Peyer's patch (tissue), 4 donors: ENCODE data around the gene SPRR3.

Experiments used
- POLR2A ChIP-seq, 2 donors: fragments of 450-650 bp; IDR thresholded peaks; one replicate each; pipeline ENCODE4 v1.5.1; 2017; ENCODE audit warnings: antibody characterized with exemption in 2 of 2, mild to moderate bottlenecking in 2 of 2, moderate library complexity in 2 of 2
- TF ChIP-seq, protein P1 (sequence below), 6 experiments: fragments of 450-650 bp in 4 of 6; fragments of 200-600 bp in 2 of 6; sonication (generic) in 1 of 6; IDR thresholded peaks; one replicate each; pipeline ENCODE4 v1.5.1; 2017 to 2019; ENCODE audit warnings: antibody characterized with exemption in 6 of 6, mild to moderate bottlenecking in 3 of 6, moderate library complexity in 1 of 6

DNA sequence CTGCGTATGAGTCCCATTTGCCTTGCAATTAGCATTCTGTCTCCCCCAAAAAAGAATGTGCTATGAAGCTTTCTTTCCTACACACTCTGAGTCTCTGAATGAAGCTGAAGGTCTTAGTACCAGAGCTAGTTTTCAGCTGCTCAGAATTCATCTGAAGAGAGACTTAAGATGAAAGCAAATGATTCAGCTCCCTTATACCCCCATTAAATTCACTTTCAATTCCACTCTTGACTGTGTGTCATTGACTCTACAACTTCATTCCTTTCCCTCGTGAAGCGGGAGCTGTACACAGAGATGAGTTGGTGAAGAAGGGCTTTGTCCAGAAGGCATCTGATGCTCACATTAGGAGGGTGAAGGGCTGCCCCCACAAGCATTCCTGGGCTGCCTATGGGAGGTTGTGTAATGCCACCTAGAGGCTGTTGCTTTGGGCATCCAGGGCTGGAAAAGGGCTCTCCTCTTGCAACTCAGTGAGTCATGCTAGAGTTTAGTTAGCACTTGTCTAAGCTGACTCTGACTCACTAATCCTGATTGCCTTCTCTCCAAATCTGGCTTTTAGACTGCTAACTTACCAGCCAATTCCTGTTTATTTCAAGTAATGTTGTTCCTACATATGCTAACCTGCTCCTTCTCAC is 31.2 kb downstream of the SPRR3 start:
- TF ChIP-seq, protein P1, sequence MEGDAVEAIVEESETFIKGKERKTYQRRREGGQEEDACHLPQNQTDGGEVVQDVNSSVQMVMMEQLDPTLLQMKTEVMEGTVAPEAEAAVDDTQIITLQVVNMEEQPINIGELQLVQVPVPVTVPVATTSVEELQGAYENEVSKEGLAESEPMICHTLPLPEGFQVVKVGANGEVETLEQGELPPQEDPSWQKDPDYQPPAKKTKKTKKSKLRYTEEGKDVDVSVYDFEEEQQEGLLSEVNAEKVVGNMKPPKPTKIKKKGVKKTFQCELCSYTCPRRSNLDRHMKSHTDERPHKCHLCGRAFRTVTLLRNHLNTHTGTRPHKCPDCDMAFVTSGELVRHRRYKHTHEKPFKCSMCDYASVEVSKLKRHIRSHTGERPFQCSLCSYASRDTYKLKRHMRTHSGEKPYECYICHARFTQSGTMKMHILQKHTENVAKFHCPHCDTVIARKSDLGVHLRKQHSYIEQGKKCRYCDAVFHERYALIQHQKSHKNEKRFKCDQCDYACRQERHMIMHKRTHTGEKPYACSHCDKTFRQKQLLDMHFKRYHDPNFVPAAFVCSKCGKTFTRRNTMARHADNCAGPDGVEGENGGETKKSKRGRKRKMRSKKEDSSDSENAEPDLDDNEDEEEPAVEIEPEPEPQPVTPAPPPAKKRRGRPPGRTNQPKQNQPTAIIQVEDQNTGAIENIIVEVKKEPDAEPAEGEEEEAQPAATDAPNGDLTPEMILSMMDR (IDR thresholded peaks at IDR 0.05): no peak
- TF ChIP-seq POLR2A (IDR thresholded peaks at IDR 0.05): no peak
